ENCODE results near the gene ZFAND4.

DNA sequence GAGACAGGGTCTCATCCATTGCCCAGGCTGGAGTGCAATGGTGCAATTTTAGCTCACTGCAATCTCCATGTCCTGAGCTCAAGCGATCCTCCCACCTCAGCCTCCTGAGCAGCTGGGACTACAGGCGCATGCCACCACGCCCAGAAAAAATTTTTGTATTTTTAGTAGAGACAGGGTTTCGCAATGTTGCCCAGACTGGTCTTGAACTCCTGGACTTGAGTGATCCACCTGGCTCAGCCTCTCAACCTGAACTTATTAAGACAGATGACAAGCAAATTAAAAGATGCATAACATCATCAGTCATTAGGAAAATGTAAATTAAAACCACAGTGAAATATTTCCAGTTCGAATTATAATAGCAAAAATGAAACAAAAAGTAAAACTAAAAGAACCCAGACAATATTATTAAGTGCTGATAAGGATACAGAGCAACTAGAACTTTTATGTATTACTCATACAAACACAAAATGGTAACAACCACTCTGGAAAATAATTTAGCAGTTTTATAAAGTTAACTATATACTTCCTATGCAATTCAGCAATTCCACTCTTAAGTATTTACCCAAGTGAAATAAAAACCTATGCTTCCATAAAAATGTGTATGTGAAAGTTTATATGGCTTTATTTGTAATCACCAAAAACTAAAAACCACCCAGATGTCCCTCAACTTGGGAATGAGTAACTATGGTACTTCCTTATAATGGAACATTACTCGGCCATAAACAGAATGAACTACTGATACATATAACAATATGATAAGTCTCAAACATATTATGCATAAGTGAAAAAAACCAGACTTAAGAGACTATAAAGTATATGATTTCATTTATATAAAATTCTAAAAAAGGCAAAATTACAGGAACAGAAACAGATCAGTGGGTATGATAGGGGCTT is 15.3 kb downstream of the ZFAND4 start:
- TF ChIP-seq POLR2A (IDR thresholded peaks at IDR 0.05): no peak
- TF ChIP-seq, protein P1, sequence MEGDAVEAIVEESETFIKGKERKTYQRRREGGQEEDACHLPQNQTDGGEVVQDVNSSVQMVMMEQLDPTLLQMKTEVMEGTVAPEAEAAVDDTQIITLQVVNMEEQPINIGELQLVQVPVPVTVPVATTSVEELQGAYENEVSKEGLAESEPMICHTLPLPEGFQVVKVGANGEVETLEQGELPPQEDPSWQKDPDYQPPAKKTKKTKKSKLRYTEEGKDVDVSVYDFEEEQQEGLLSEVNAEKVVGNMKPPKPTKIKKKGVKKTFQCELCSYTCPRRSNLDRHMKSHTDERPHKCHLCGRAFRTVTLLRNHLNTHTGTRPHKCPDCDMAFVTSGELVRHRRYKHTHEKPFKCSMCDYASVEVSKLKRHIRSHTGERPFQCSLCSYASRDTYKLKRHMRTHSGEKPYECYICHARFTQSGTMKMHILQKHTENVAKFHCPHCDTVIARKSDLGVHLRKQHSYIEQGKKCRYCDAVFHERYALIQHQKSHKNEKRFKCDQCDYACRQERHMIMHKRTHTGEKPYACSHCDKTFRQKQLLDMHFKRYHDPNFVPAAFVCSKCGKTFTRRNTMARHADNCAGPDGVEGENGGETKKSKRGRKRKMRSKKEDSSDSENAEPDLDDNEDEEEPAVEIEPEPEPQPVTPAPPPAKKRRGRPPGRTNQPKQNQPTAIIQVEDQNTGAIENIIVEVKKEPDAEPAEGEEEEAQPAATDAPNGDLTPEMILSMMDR (IDR thresholded peaks at IDR 0.05): no peak

Measured in suprapubic skin (tissue), 3 donors.